Mucosa of rectum (tissue), 2 donors: ENCODE results near the gene LPO.

ENCODE experiments used
- H3K27ac ChIP-seq, 2 donors: one replicate each; pipeline ENCODE4 v1.7.0; 2013; ENCODE audit warnings: inconsistent platforms in 2 of 2, low read depth in 2 of 2, low read length in 2 of 2
- H3K27me3 ChIP-seq, 2 donors: one replicate each; pipeline ENCODE4 v1.7.0; 2013; ENCODE audit warnings: low read length in 2 of 2; ENCODE audit not compliant: control insufficient read depth in 2 of 2, insufficient read depth in 2 of 2
- H3K36me3 ChIP-seq, 2 donors: one replicate each; pipeline ENCODE4 v1.7.0; 2013; ENCODE audit warnings: low read length in 2 of 2; ENCODE audit not compliant: control insufficient read depth in 2 of 2, insufficient read depth in 2 of 2
- H3K4me1 ChIP-seq, 2 donors: one replicate each; pipeline ENCODE4 v1.7.0; 2013; ENCODE audit warnings: low read length in 2 of 2, mild to moderate bottlenecking in 1 of 2; ENCODE audit not compliant: control insufficient read depth in 2 of 2, insufficient read depth in 2 of 2
- H3K4me3 ChIP-seq, 2 donors: one replicate each; pipeline ENCODE4 v1.7.0; 2013; ENCODE audit warnings: low read length in 2 of 2
- H3K9ac ChIP-seq, 2 donors: one replicate each; pipeline ENCODE4 v1.7.0; 2013; ENCODE audit warnings: low read length in 2 of 2, low read depth in 1 of 2, mild to moderate bottlenecking in 1 of 2
- H3K9me3 ChIP-seq, 2 donors: one replicate each; pipeline ENCODE4 v1.7.0; 2013; ENCODE audit warnings: low read length in 2 of 2; ENCODE audit not compliant: control insufficient read depth in 2 of 2
- donor health status: healthy.
- donor health status: Normal muscosa, but diverticular disease.

LPO gene

GRCh38 chr17:58283674-58284612 lies 45.6 kb downstream of the LPO start:
- Histone ChIP-seq H3K9ac (no peak overlapping the region), H3K36me3 (no peaks in the 10 kb centered on the region), H3K27me3 (peaks cover 0 to 8% of the 10 kb centered on the region in 2 donors), H3K27ac (no peak overlapping the region), H3K4me1 (no peaks in the 10 kb centered on the region), H3K4me3 (no peak overlapping the region), H3K9me3 (no peaks in the 10 kb centered on the region)

- no peak overlapping the region for H3K9ac ChIP-seq
- no peaks in the 10 kb centered on the region for H3K27me3 ChIP-seq
- no peaks in the 10 kb centered on the region for H3K9me3 ChIP-seq
- no peaks in the 10 kb centered on the region for H3K4me1 ChIP-seq
- H3K27ac ChIP-seq, result no peak overlapping the region
- H3K36me3 ChIP-seq, result no peaks in the 10 kb centered on the region
- H3K4me3 ChIP-seq, result no peak overlapping the region
Measured at GRCh38 chr17:58284613-58285421, 46.4 kb downstream of the LPO start.

GRCh38 chr17:58285422-58285810 lies 47.0 kb downstream of the LPO start:
- no peak overlapping the region for H3K9ac ChIP-seq
- no peak overlapping the region for H3K4me3 ChIP-seq
- H3K36me3 ChIP-seq, result no peaks in the 10 kb centered on the region
- H3K4me1 ChIP-seq, result no peaks in the 10 kb centered on the region
- peaks cover 0 to 2% of the 10 kb centered on the region in 2 donors for H3K27me3 ChIP-seq
- H3K27ac ChIP-seq, result no peak overlapping the region
- no peaks in the 10 kb centered on the region for H3K9me3 ChIP-seq

GRCh38 chr17:58289869-58290268 lies 51.5 kb downstream of the LPO start:
- Histone ChIP-seq H3K36me3 (no peaks in the 10 kb centered on the region), H3K9ac (no peak overlapping the region), H3K27ac (no peak overlapping the region), H3K9me3 (no peaks in the 10 kb centered on the region), H3K27me3 (peaks cover 4 to 8% of the 10 kb centered on the region in 2 donors), H3K4me1 (no peaks in the 10 kb centered on the region), H3K4me3 (no peak overlapping the region)

- no peaks in the 10 kb centered on the region for H3K9me3 ChIP-seq
- H3K27me3 ChIP-seq, result peaks cover 4 to 8% of the 10 kb centered on the region in 2 donors
- no peaks in the 10 kb centered on the region for H3K36me3 ChIP-seq
- H3K4me3 ChIP-seq, result no peak overlapping the region
- no peak overlapping the region for H3K9ac ChIP-seq
- no peaks in the 10 kb centered on the region for H3K4me1 ChIP-seq
- H3K27ac ChIP-seq, result no peak overlapping the region
Measured at GRCh38 chr17:58291246-58291645, 52.9 kb downstream of the LPO start.

- Histone ChIP-seq H3K9me3 (no peaks in the 10 kb centered on the region), H3K4me3 (no peak overlapping the region)
Measured at GRCh38 chr17:58294034-58294433, 55.6 kb downstream of the LPO start.

GRCh38 chr17:58300336-58300735 lies 62.0 kb downstream of the LPO start:
- Histone ChIP-seq H3K27ac (no peak overlapping the region), H3K9me3 (no peaks in the 10 kb centered on the region), H3K9ac (no peak overlapping the region), H3K4me1 (no peaks in the 10 kb centered on the region), H3K27me3 (no peaks in the 10 kb centered on the region), H3K36me3 (no peaks in the 10 kb centered on the region), H3K4me3 (no peak overlapping the region)

More at GRCh38 chr17:58294034-58294433, 55.6 kb downstream of the LPO start:
- Histone ChIP-seq H3K27me3 (peaks cover 4 to 8% of the 10 kb centered on the region in 2 donors), H3K4me1 (no peaks in the 10 kb centered on the region), H3K36me3 (no peaks in the 10 kb centered on the region), H3K27ac (no peak overlapping the region), H3K9ac (no peak overlapping the region)

GRCh38 chr17:58301504-58302150 lies 63.2 kb downstream of the LPO start:
- no peak overlapping the region for H3K4me3 ChIP-seq
- no peaks in the 10 kb centered on the region for H3K9me3 ChIP-seq
- no peaks in the 10 kb centered on the region for H3K4me1 ChIP-seq
- H3K27me3 ChIP-seq, result no peaks in the 10 kb centered on the region
- H3K36me3 ChIP-seq, result no peaks in the 10 kb centered on the region
- no peak overlapping the region for H3K27ac ChIP-seq
- no peak overlapping the region for H3K9ac ChIP-seq

- Histone ChIP-seq H3K9ac (no peak overlapping the region), H3K4me3 (no peak overlapping the region), H3K36me3 (no peaks in the 10 kb centered on the region), H3K4me1 (no peaks in the 10 kb centered on the region), H3K27ac (no peak overlapping the region), H3K9me3 (no peaks in the 10 kb centered on the region), H3K27me3 (no peaks in the 10 kb centered on the region)
Measured at GRCh38 chr17:58302171-58302918, 64.0 kb downstream of the LPO start.
